IMR-90 (cell line): ENCODE measurements around the gene CCDC184. TPM values are rescaled to one million over a fixed set of nuclear protein-coding genes. Genes with fewer than 3 reads are reported as not detected.

Experiments
- ATAC-seq: fragments of 200-7000 bp; cut with Tn5 transposase; 2 replicates; pipeline ENCODE4 v1.9.1; 2020; ENCODE audit warnings: low read depth, mild to moderate bottlenecking, moderate library complexity
- BruUV-seq: library from RNA; stranded (reverse); fragments of 400-500 nt; replicated peaks from 2 replicates; lab custom pipeline; 2021; lab: Mats Ljungman, UMichigan
- CTCF ChIA-PET: fragments of 300-600 bp; formaldehyde crosslinking; extraction: SDS; loops from one replicate; lab custom pipeline; 2021; ENCODE audit warnings: antibody characterized with exemption; lab: Yijun Ruan, JAX
- POLR2A ChIA-PET: fragments of 300-600 bp; sonication (Branson Sonifier 250); formaldehyde crosslinking; loops from one replicate; lab custom pipeline; 2022; ENCODE audit warnings: antibody characterized with exemption; ENCODE audit not compliant: unreplicated experiment; lab: Charles Lee
- DNase-seq: peaks from one replicate; pipeline ENCODE4 v3.0.0; 2013
- H2AFZ ChIP-seq: replicated peaks from 2 replicates; pipeline ENCODE3; 2013; ENCODE audit warnings: low read length, mild to moderate bottlenecking; ENCODE audit not compliant: poor library complexity
- H2AK5ac ChIP-seq: 2 replicates; pipeline ENCODE4 v1.6.1; 2013; ENCODE audit warnings: low read depth, low read length, inconsistent platforms
- H2AK9ac ChIP-seq: replicated peaks from 2 replicates; pipeline ENCODE3; 2013; ENCODE audit warnings: mild to moderate bottlenecking, low read depth, low read length, moderate library complexity; ENCODE audit not compliant: poor library complexity
- H2BK120ac ChIP-seq: 2 replicates; pipeline ENCODE4 v1.6.1; 2013; ENCODE audit warnings: low read depth, low read length, inconsistent platforms
- H2BK15ac ChIP-seq: 3 replicates; pipeline ENCODE4 v1.6.1; 2013; ENCODE audit warnings: low read depth, low read length, inconsistent platforms
- H2BK20ac ChIP-seq: 2 replicates; pipeline ENCODE4 v1.6.1; 2013; ENCODE audit warnings: low read depth, mild to moderate bottlenecking, inconsistent platforms, low read length, moderate library complexity
- H2BK5ac ChIP-seq: 2 replicates; pipeline ENCODE4 v1.6.1; 2013; ENCODE audit warnings: mild to moderate bottlenecking, low read depth, low read length, inconsistent platforms; ENCODE audit not compliant: poor library complexity, severe bottlenecking
- H3K14ac ChIP-seq: replicated peaks from 2 replicates; pipeline ENCODE4 v1.6.1; 2013; ENCODE audit warnings: low read depth, low read length, inconsistent platforms
- H3K18ac ChIP-seq: 2 replicates; pipeline ENCODE4 v1.6.1; 2013; ENCODE audit warnings: low read depth, low read length, control low read depth
- H3K23ac ChIP-seq: 2 replicates; pipeline ENCODE4 v1.6.1; 2013; ENCODE audit warnings: low read depth, low read length, inconsistent platforms
- H3K27ac ChIP-seq: 2 replicates; pipeline ENCODE4 v1.5.1; 2013; ENCODE audit warnings: mild to moderate bottlenecking, control low read depth, low read length; ENCODE audit not compliant: insufficient read depth
- H3K27me3 ChIP-seq: 2 replicates; pipeline ENCODE4 v1.6.1; 2013; ENCODE audit warnings: low read length; ENCODE audit not compliant: control insufficient read depth, insufficient read depth
- H3K36me3 ChIP-seq: 2 replicates; pipeline ENCODE4 v1.6.1; 2013; ENCODE audit warnings: low read length, mixed read lengths; ENCODE audit not compliant: control insufficient read depth, insufficient read depth
- H3K4ac ChIP-seq: 2 replicates; pipeline ENCODE4 v1.6.1; 2013; ENCODE audit warnings: low read depth, low read length, inconsistent platforms
- H3K4me1 ChIP-seq: 2 replicates; pipeline ENCODE4 v1.6.1; 2013; ENCODE audit warnings: low read length, mixed read lengths; ENCODE audit not compliant: control insufficient read depth, insufficient read depth
- H3K4me2 ChIP-seq: 2 replicates; pipeline ENCODE4 v1.6.1; 2013; ENCODE audit warnings: low read depth, mild to moderate bottlenecking, control low read depth, low read length, moderate library complexity
- H3K4me3 ChIP-seq: 2 replicates; pipeline ENCODE4 v1.5.1; 2013; ENCODE audit warnings: low read depth, mild to moderate bottlenecking, control low read depth, low read length, moderate library complexity; ENCODE audit not compliant: insufficient read depth
- H3K56ac ChIP-seq: 2 replicates; pipeline ENCODE4 v1.6.1; 2013; ENCODE audit warnings: low read length, inconsistent platforms; ENCODE audit not compliant: insufficient read depth; ENCODE audit errors: extremely low read depth
- H3K79me1 ChIP-seq, 2 experiments: 2 replicates each; pipeline ENCODE4 v1.6.1; 2013; ENCODE audit warnings: low read length in 2 of 2, inconsistent platforms in 1 of 2, low read depth in 1 of 2
- H3K9ac ChIP-seq: 2 replicates; pipeline ENCODE4 v1.6.1; 2013; ENCODE audit warnings: low read depth, low read length, control low read depth
- H3K9me1 ChIP-seq: 2 replicates; pipeline ENCODE4 v1.6.1; 2013; ENCODE audit warnings: low read length, inconsistent platforms; ENCODE audit not compliant: insufficient read depth
- H3K9me3 ChIP-seq: 2 replicates; pipeline ENCODE4 v1.6.1; 2013; ENCODE audit warnings: low read length; ENCODE audit not compliant: control insufficient read depth, insufficient read depth
- H4K20me1 ChIP-seq: 2 replicates; pipeline ENCODE4 v1.6.1; 2013; ENCODE audit warnings: low read length, inconsistent platforms; ENCODE audit not compliant: insufficient read depth
- H4K5ac ChIP-seq: 2 replicates; pipeline ENCODE4 v1.6.1; 2013; ENCODE audit warnings: mild to moderate bottlenecking, low read depth, low read length, control low read depth
- H4K8ac ChIP-seq, 2 experiments: 2 replicates each; pipeline ENCODE4 v1.6.1; 2013; ENCODE audit warnings: low read depth in 2 of 2, low read length in 2 of 2, control low read depth in 1 of 2, inconsistent platforms in 1 of 2
- H4K91ac ChIP-seq: 2 replicates; pipeline ENCODE4 v1.6.1; 2013; ENCODE audit warnings: low read depth, low read length, inconsistent platforms; ENCODE audit not compliant: insufficient read depth
- CEBPB ChIP-seq: IDR thresholded peaks from 2 replicates; pipeline ENCODE4 v1.6.1; 2012; ENCODE audit warnings: low read depth, low read length, improper control_type of control experiment
- MAFK ChIP-seq: IDR thresholded peaks from 2 replicates; pipeline ENCODE4 v1.6.1; 2012; ENCODE audit warnings: low read depth, low read length, improper control_type of control experiment
- RAD21 ChIP-seq: IDR thresholded peaks from 2 replicates; pipeline ENCODE4 v1.6.1; 2012; ENCODE audit warnings: low read length, improper control_type of control experiment
- WGBS, 2 experiments: methylation state at CpG; one replicate each; pipeline versions ENCODE4 v1.1.5 to v1.1.7; 2013; ENCODE audit warnings: missing lambda C conversion rate in 2 of 2; ENCODE audit not compliant: insufficient read length in 1 of 2; ENCODE audit errors: extremely low coverage in 2 of 2; 5-methylcytosine and 5-hydroxymethylcytosine counted together
- dilution Hi-C: fragments of 300-500 bp; cut with HindIII; formaldehyde crosslinking; loops from one replicate; pipeline ENCODE4 v1.14.3; 2018; ENCODE audit warnings: low sequenced_read_pairs; ENCODE audit not compliant: unreplicated experiment
- in situ Hi-C: fragments of 300-500 bp; cut with MboI; formaldehyde crosslinking; loops from 3 replicates; pipeline ENCODE4 v1.14.3; 2019; ENCODE audit warnings: low sequenced_read_pairs, inconsistent platforms, mixed read lengths
- intact Hi-C: fragments of 100-400 bp; cut with micrococcal nuclease; formaldehyde crosslinking; loops from 2 replicates; pipeline ENCODE4 v1.10.0; 2022
- polyA plus RNA-seq, 3 experiments: library from polyadenylated mRNA; depleted of rRNA; stranded (reverse); fragments of >200 nt; gene quantifications; 2 replicates each; pipeline ENCODE4 v1.2.3, GENCODE V29; 2012; ENCODE audit warnings: low replicate concordance in 1 of 3
- total RNA-seq: library from RNA; depleted of rRNA; stranded (reverse); fragments of >200 nt; gene quantifications from 2 replicates; pipeline ENCODE4 v1.2.3, GENCODE V29; 2012
- TF ChIP-seq, protein P1 (sequence below): conservative IDR thresholded peaks from 2 replicates; pipeline ENCODE4 v1.5.1; 2012; ENCODE audit warnings: mild to moderate bottlenecking, low read depth, low read length, improper control_type of control experiment

CCDC184 gene
- total and polyA plus RNA-seq, 2 of the 4 experiments (the other 2 are of a cell fraction): 0.18 to 0.22 TPM

DNA sequence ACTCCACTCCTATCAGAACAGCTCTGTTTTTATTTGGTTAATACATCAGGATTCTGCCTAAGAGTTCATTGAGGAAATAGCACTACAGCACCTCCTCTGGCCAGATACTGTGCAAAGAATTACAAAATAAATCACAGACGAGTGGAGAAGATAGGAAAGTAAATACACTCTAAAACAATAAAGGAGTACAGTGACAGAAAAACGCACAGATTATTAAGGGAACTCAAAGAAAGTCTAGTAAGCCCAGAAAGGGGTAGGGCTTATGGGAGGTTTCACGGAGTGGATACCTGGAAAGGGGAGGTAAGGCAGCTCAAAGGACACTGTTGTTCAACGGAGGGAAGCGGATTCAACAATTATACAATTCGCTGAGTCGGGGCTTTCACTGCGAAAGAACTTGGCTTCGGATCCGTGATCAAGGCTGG is 14.1 kb downstream of the CCDC184 start:
- Histone ChIP-seq H3K9me3 (no peaks in the 10 kb centered on the region), H3K36me3 (no peaks in the 10 kb centered on the region), H4K91ac (no peak overlapping the region), H2AFZ (peak overlapping the region; percentile 96), H3K9me1 (peaks cover 3% of the 10 kb centered on the region; the same call in 1 of the 2 replicates), H3K27ac (peak overlapping the region; percentile 13; the same call in 1 of the 2 replicates), H4K5ac (0 out of 2 replicates have a peak overlapping the region, but pooled peaks have one; percentile 13), H2BK120ac (no peak overlapping the region), H3K23ac (peak overlapping the region; percentile 36; the same call in 1 of the 2 replicates), H3K9ac (peak overlapping the region; percentile 24), H2BK20ac (0 out of 2 replicates have a peak overlapping the region, but pooled peaks have one; percentile 37), H3K14ac (0 out of 2 replicates have a peak overlapping the region, but pooled peaks have one; percentile 7), H3K4ac (peak overlapping the region; percentile 6; the same call in 1 of the 2 replicates), H2BK15ac (no peak overlapping the region), H3K4me1 (peaks cover 6% of the 10 kb centered on the region; the same call in 1 of the 2 replicates), H4K20me1 (no peaks in the 10 kb centered on the region), H2AK9ac (no peak overlapping the region), H3K79me1 (peaks cover 0 to 8% of the 10 kb centered on the region in 2 experiments; a peak in 2 of 4 replicates), H3K27me3 (peaks cover 7% of the 10 kb centered on the region), H2BK5ac (no peak overlapping the region), H3K4me2 (peak overlapping the region; percentile 93), H3K18ac (peak overlapping the region; percentile 2; the same call in 1 of the 2 replicates), H3K4me3 (peak overlapping the region; percentile 55), H3K56ac (no peak overlapping the region), H2AK5ac (no peak overlapping the region), H4K8ac (peak overlapping the region; percentile 44 to 99)
- DNase-seq: no peak
- in situ Hi-C loops (no loop called here), intact Hi-C loops (loop anchor here (5.0 kb wide), 2 partner anchors 155 to 615 kb away; partner anchors contain the start of gene ZNF641), dilution Hi-C loops (no loop called here)
- POLR2A ChIA-PET: no interaction called here
- BruUV-seq: no TSS peak
- TF ChIP-seq CEBPB: no peak
- TF ChIP-seq, protein P1, sequence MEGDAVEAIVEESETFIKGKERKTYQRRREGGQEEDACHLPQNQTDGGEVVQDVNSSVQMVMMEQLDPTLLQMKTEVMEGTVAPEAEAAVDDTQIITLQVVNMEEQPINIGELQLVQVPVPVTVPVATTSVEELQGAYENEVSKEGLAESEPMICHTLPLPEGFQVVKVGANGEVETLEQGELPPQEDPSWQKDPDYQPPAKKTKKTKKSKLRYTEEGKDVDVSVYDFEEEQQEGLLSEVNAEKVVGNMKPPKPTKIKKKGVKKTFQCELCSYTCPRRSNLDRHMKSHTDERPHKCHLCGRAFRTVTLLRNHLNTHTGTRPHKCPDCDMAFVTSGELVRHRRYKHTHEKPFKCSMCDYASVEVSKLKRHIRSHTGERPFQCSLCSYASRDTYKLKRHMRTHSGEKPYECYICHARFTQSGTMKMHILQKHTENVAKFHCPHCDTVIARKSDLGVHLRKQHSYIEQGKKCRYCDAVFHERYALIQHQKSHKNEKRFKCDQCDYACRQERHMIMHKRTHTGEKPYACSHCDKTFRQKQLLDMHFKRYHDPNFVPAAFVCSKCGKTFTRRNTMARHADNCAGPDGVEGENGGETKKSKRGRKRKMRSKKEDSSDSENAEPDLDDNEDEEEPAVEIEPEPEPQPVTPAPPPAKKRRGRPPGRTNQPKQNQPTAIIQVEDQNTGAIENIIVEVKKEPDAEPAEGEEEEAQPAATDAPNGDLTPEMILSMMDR: peak; percentile 48
- peak; percentile 16 for TF ChIP-seq RAD21
- TF ChIP-seq MAFK: peak; percentile 73
- ATAC-seq: peak; percentile 48; the same call in 1 of the 2 replicates
- CTCF ChIA-PET: interaction anchor here (0.5 to 3.8 kb wide), 6 partner anchors 8 to 466 kb away, joined by 3 to 18 read pairs (median 3); partner anchors contain the start of gene PFKM
- no CpG with 5 or more reads among the region's 10 CpGs for WGBS, 2 experiments
